Transverse colon (tissue), 4 donors: ENCODE data around the gene IFT80.

Source experiments
- POLR2A ChIP-seq: fragments of 450-650 bp; IDR thresholded peaks from one replicate; pipeline ENCODE4 v1.6.1; 2016; ENCODE audit warnings: antibody characterized with exemption, mild to moderate bottlenecking, moderate library complexity
- POLR2AphosphoS5 ChIP-seq, 3 donors: sonication (generic); formaldehyde crosslinking; IDR thresholded peaks; one replicate each; pipeline ENCODE4 v1.6.1; 2016; ENCODE audit warnings: antibody characterized with exemption in 3 of 3
- TF ChIP-seq, protein P1 (sequence below), 5 experiments: fragments of 200-600 bp in 3 of 5; fragments of 450-650 bp in 2 of 5; sonication (generic) in 3 of 5; IDR thresholded peaks; 1 replicate in 2 of 5; 2 replicates in 3 of 5; pipeline ENCODE4 v1.5.1; 2016 to 2017; ENCODE audit warnings: antibody characterized with exemption in 5 of 5, inconsistent platforms in 3 of 5, mild to moderate bottlenecking in 2 of 5, moderate library complexity in 1 of 5

GRCh38 chr3:160373655-160374054, 25.4 kb downstream of the IFT80 start:
- TF ChIP-seq POLR2A (no peak), POLR2AphosphoS5 (IDR thresholded peaks at IDR 0.05) (no peak)
- TF ChIP-seq, protein P1, sequence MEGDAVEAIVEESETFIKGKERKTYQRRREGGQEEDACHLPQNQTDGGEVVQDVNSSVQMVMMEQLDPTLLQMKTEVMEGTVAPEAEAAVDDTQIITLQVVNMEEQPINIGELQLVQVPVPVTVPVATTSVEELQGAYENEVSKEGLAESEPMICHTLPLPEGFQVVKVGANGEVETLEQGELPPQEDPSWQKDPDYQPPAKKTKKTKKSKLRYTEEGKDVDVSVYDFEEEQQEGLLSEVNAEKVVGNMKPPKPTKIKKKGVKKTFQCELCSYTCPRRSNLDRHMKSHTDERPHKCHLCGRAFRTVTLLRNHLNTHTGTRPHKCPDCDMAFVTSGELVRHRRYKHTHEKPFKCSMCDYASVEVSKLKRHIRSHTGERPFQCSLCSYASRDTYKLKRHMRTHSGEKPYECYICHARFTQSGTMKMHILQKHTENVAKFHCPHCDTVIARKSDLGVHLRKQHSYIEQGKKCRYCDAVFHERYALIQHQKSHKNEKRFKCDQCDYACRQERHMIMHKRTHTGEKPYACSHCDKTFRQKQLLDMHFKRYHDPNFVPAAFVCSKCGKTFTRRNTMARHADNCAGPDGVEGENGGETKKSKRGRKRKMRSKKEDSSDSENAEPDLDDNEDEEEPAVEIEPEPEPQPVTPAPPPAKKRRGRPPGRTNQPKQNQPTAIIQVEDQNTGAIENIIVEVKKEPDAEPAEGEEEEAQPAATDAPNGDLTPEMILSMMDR (IDR thresholded peaks at IDR 0.05): no peak
